Measurements from ENCODE around the gene CCDC178.

DNA sequence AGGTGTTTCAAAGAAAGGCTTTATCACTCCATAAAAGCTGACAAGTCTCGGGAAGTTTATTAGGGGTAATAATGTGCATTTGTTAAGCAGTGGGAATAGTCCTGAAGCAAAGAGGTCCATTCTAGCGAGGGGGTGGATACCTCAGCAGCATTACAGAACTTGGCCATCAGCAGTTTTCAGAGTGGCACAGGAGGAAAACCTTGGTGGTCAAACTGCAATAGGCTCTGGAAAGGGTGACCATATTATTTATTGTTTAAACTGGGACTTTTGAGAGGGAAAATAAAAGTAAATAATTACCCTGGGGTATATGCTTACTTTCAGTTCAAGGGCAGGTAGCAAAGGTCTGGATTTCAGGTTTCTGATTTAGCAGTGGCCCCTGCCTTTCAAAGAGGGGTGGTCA, 552.2 kb downstream of the CCDC178 start:
- TF ChIP-seq POLR2A (IDR thresholded peaks at IDR 0.05) = no peak
- TF ChIP-seq, protein P1, sequence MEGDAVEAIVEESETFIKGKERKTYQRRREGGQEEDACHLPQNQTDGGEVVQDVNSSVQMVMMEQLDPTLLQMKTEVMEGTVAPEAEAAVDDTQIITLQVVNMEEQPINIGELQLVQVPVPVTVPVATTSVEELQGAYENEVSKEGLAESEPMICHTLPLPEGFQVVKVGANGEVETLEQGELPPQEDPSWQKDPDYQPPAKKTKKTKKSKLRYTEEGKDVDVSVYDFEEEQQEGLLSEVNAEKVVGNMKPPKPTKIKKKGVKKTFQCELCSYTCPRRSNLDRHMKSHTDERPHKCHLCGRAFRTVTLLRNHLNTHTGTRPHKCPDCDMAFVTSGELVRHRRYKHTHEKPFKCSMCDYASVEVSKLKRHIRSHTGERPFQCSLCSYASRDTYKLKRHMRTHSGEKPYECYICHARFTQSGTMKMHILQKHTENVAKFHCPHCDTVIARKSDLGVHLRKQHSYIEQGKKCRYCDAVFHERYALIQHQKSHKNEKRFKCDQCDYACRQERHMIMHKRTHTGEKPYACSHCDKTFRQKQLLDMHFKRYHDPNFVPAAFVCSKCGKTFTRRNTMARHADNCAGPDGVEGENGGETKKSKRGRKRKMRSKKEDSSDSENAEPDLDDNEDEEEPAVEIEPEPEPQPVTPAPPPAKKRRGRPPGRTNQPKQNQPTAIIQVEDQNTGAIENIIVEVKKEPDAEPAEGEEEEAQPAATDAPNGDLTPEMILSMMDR (IDR thresholded peaks at IDR 0.05) = no peak

Measured in adrenal gland (tissue), 5 donors.